CD4-positive, alpha-beta T cell (primary cell): ENCODE measurements around the gene ATP2B2. TPM values are rescaled to one million over a fixed set of nuclear protein-coding genes. Genes with fewer than 3 reads are reported as not detected.

Source experiments
- ATAC-seq: fragments of 200-7000 bp; cut with Tn5 transposase; one replicate; pipeline ENCODE4 v1.10.0; 2022; ENCODE audit warnings: mild to moderate bottlenecking; ENCODE audit not compliant: poor library complexity
- CTCF ChIA-PET: fragments of 350-600 bp; sonication (Branson Sonifier 250); formaldehyde crosslinking; loops from one replicate; lab custom pipeline; 2021; ENCODE audit warnings: antibody characterized with exemption, inconsistent platforms; lab: Charles Lee
- POLR2A ChIA-PET: fragments of 350-600 bp; sonication (Branson Sonifier 250); formaldehyde crosslinking; loops from one replicate; lab custom pipeline; 2021; ENCODE audit warnings: antibody characterized with exemption, inconsistent platforms; lab: Charles Lee
- DNase-seq, 14 experiments: peaks; one replicate each; pipeline ENCODE4 v3.0.0-alpha.2; 2013 to 2020; ENCODE audit warnings: mixed read lengths in 2 of 14
- H3K27ac ChIP-seq, 2 donors: one replicate each; pipeline versions ENCODE4 v1.5.1 to v1.7.0; 2013; ENCODE audit warnings: low read length in 2 of 2, low read depth in 1 of 2, mild to moderate bottlenecking in 1 of 2
- H3K27me3 ChIP-seq, 2 experiments: 1 replicate in 1 of 2; 2 replicates in 1 of 2; pipeline versions ENCODE4 v1.6.1 to v1.7.0; 2013; ENCODE audit warnings: low read length in 2 of 2, control low read depth in 1 of 2, mild to moderate bottlenecking in 1 of 2, moderate library complexity in 1 of 2; ENCODE audit not compliant: insufficient read depth in 2 of 2, control insufficient read depth in 1 of 2
- H3K36me3 ChIP-seq: one replicate; pipeline ENCODE4 v1.6.1; 2013; ENCODE audit warnings: low read length, control low read depth; ENCODE audit not compliant: insufficient read depth
- H3K4me1 ChIP-seq: one replicate; pipeline ENCODE4 v1.6.1; 2013; ENCODE audit warnings: low read length, control low read depth; ENCODE audit not compliant: insufficient read depth
- H3K4me3 ChIP-seq: one replicate; pipeline ENCODE4 v1.5.1; 2013; ENCODE audit warnings: mild to moderate bottlenecking, low read length, moderate library complexity
- H3K9me3 ChIP-seq, 2 experiments: 1 replicate in 1 of 2; 2 replicates in 1 of 2; pipeline versions ENCODE4 v1.6.1 to v1.7.0; 2013; ENCODE audit warnings: low read length in 2 of 2, mild to moderate bottlenecking in 2 of 2, control low read depth in 1 of 2, moderate library complexity in 1 of 2; ENCODE audit not compliant: control insufficient read depth in 1 of 2, insufficient read depth in 1 of 2
- H3K27ac Mint-ChIP-seq: one replicate; pipeline ENCODE4 v1.8.0; 2020; ENCODE audit warnings: mixed read lengths
- H3K27me3 Mint-ChIP-seq: one replicate; pipeline ENCODE4 v1.8.0; 2021; ENCODE audit warnings: mixed read lengths
- H3K36me3 Mint-ChIP-seq: one replicate; pipeline ENCODE4 v1.8.0; 2021; ENCODE audit warnings: low read depth, mixed read lengths
- H3K4me1 Mint-ChIP-seq: one replicate; pipeline ENCODE4 v1.8.0; 2021; ENCODE audit warnings: low read depth, mixed read lengths
- H3K4me3 Mint-ChIP-seq: one replicate; pipeline ENCODE4 v1.8.0; 2020; ENCODE audit warnings: mild to moderate bottlenecking, mixed read lengths
- H3K9me3 Mint-ChIP-seq: one replicate; pipeline ENCODE4 v1.8.0; 2020; ENCODE audit warnings: mixed read lengths
- intact Hi-C, 2 experiments: fragments of 100-400 bp; cut with DNase I in 1 of 2; cut with micrococcal nuclease in 1 of 2; formaldehyde crosslinking; loops; one replicate each; pipeline versions ENCODE4 v1.15.1 to v1.9.0; 2023 to 2025; cut with DNase I, micrococcal nuclease
- total RNA-seq, 174 experiments: library from RNA in 2 of 174; stranded (reverse) in 2 of 174; gene quantifications; one replicate each; pipeline ENCODE4 v1.2.3 and lab custom pipeline; 2021 to 2026
- TF ChIP-seq, protein P1 (sequence below): fragments of 200-600 bp; IDR thresholded peaks from one replicate; pipeline ENCODE4 v1.8.0; 2022; ENCODE audit warnings: antibody characterized with exemption, mild to moderate bottlenecking

ATP2B2 gene
- total RNA-seq, 2 experiments from 2014 or later: not detected

DNA sequence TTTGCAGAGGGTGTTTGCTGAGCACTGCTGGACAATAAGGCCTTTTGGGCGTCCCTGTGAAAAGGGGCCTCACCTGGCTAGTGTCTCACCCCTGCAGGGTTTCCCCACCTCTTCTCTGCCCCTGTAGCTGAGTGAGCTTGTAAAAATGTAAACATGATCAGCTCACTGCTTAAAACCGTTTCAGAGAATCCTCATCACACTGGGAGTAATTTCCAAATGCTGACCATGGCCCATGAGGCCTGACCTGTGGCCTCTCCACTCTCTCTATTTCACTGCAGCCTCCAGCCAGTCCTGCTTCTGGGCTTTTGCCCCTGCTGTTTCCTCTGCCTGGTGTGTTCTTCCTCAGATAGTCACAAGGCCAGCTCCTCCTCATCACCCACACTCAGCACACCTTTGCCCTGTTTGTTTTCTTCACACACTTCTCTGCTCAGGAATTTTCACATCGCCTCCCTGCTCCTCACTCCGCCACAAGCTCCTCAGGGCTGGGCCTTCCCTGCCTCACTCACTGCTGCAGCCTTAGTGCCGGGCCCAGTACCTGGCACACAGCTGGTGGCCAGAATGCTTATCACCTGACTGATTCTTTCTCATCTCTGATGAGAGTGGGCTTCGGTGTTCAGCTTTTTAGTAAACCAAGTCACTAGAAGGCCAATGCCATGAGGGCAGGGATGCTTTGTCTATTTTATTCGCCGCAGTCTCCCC lies 105.2 kb downstream of the ATP2B2 start:
- H3K27me3 Mint-ChIP-seq: no peaks in the 10 kb centered on the region
- Histone ChIP-seq H3K27ac (no peak overlapping the region), H3K4me1 (peaks cover 31% of the 10 kb centered on the region), H3K4me3 (no peak overlapping the region), H3K27me3 (no peaks in the 10 kb centered on the region), H3K36me3 (no peaks in the 10 kb centered on the region), H3K9me3 (no peaks in the 10 kb centered on the region)
- H3K4me1 Mint-ChIP-seq: peaks cover 30% of the 10 kb centered on the region
- ChIA-PET POLR2A (interaction anchor here (0.8 kb wide), 1 partner anchor 9 kb away, joined by 3 read pairs; no protein-coding TSS in a partner anchor), CTCF (no interaction called here)
- TF ChIP-seq, protein P1, sequence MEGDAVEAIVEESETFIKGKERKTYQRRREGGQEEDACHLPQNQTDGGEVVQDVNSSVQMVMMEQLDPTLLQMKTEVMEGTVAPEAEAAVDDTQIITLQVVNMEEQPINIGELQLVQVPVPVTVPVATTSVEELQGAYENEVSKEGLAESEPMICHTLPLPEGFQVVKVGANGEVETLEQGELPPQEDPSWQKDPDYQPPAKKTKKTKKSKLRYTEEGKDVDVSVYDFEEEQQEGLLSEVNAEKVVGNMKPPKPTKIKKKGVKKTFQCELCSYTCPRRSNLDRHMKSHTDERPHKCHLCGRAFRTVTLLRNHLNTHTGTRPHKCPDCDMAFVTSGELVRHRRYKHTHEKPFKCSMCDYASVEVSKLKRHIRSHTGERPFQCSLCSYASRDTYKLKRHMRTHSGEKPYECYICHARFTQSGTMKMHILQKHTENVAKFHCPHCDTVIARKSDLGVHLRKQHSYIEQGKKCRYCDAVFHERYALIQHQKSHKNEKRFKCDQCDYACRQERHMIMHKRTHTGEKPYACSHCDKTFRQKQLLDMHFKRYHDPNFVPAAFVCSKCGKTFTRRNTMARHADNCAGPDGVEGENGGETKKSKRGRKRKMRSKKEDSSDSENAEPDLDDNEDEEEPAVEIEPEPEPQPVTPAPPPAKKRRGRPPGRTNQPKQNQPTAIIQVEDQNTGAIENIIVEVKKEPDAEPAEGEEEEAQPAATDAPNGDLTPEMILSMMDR: no peak
- H3K9me3 Mint-ChIP-seq: no peaks in the 10 kb centered on the region
- H3K36me3 Mint-ChIP-seq: no peaks in the 10 kb centered on the region
- DNase-seq (no peak), ATAC-seq (no peak)
- no peak overlapping the region for H3K27ac Mint-ChIP-seq
- no peak overlapping the region for H3K4me3 Mint-ChIP-seq
- intact Hi-C loops: no loop called here

GRCh38 chr3:10399634-10400033 lies 105.8 kb downstream of the ATP2B2 start:
- Mint-ChIP-seq H3K36me3 (no peaks in the 10 kb centered on the region), H3K27me3 (no peaks in the 10 kb centered on the region), H3K9me3 (no peaks in the 10 kb centered on the region), H3K4me3 (no peak overlapping the region), H3K27ac (no peak overlapping the region), H3K4me1 (peaks cover 34% of the 10 kb centered on the region)
- DNase-seq (no peak), ATAC-seq (no peak)
- intact Hi-C loops: no loop called here
- no peaks in the 10 kb centered on the region for H3K36me3 ChIP-seq
- H3K27me3 ChIP-seq: no peaks in the 10 kb centered on the region
- H3K9me3 ChIP-seq: no peaks in the 10 kb centered on the region
- TF ChIP-seq, protein P1: no peak
- no peak overlapping the region for H3K27ac ChIP-seq
- ChIA-PET POLR2A (interaction anchor here (0.8 kb wide), 1 partner anchor 9 kb away, joined by 3 read pairs; no protein-coding TSS in a partner anchor), CTCF (no interaction called here)
- H3K4me3 ChIP-seq: no peak overlapping the region
- H3K4me1 ChIP-seq: peaks cover 37% of the 10 kb centered on the region

DNA sequence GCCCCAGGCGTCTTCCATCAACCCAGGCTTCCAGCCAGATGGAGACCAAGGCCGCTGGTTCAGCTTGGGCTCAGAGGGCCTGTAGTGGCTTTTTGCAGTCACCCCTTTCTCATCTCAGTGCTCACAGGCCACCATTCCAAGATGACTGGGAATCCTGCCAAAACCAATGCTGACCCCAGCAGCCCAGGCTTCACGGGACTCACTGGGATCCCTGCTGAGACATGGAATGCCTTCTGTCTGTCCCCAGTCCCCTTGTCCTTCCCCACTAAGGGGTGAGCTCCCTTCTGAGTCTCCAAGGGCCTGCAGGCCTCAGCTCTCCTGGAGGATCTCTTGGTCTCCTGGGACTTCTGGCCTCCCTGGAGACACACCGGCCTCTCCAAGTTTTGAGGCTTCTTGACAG lies 107.0 kb downstream of the ATP2B2 start:
- no peaks in the 10 kb centered on the region for H3K9me3 ChIP-seq
- ATAC-seq (no peak), DNase-seq (no peak)
- H3K27me3 Mint-ChIP-seq: no peaks in the 10 kb centered on the region
- H3K27ac ChIP-seq: no peak overlapping the region
- peaks cover 35% of the 10 kb centered on the region for H3K4me1 Mint-ChIP-seq
- intact Hi-C loops: no loop called here
- no peak overlapping the region for H3K4me3 Mint-ChIP-seq
- POLR2A ChIA-PET: interaction anchor here (0.6 kb wide), 1 partner anchor 33 kb away, joined by 3 read pairs; no protein-coding TSS in a partner anchor
- CTCF ChIA-PET: no interaction called here
- H3K27ac Mint-ChIP-seq: no peak overlapping the region
- no peaks in the 10 kb centered on the region for H3K36me3 Mint-ChIP-seq
- H3K9me3 Mint-ChIP-seq: no peaks in the 10 kb centered on the region
- H3K4me1 ChIP-seq: peaks cover 50% of the 10 kb centered on the region
- TF ChIP-seq, protein P1: no peak
- no peak overlapping the region for H3K4me3 ChIP-seq
- H3K27me3 ChIP-seq: no peaks in the 10 kb centered on the region
- no peaks in the 10 kb centered on the region for H3K36me3 ChIP-seq
